ENCODE measurements around the gene WIPF3.

WIPF3 gene

GRCh38 chr7:29805886-29806207 is 461 bp upstream of the WIPF3 start:
- Mint-ChIP-seq H3K27ac (no peak overlapping the region), H3K27me3 (ENCODE audit: low read depth, poor library complexity) (peaks cover 80% of the 10 kb centered on the region), H3K4me1 (peaks cover 24% of the 10 kb centered on the region), H3K36me3 (ENCODE audit: low read depth) (no peaks in the 10 kb centered on the region), H3K4me3 (peak overlapping the region; percentile 78), H3K9me3 (no peaks in the 10 kb centered on the region)
- DNase-seq: no peak
- TF ChIP-seq, protein P1, sequence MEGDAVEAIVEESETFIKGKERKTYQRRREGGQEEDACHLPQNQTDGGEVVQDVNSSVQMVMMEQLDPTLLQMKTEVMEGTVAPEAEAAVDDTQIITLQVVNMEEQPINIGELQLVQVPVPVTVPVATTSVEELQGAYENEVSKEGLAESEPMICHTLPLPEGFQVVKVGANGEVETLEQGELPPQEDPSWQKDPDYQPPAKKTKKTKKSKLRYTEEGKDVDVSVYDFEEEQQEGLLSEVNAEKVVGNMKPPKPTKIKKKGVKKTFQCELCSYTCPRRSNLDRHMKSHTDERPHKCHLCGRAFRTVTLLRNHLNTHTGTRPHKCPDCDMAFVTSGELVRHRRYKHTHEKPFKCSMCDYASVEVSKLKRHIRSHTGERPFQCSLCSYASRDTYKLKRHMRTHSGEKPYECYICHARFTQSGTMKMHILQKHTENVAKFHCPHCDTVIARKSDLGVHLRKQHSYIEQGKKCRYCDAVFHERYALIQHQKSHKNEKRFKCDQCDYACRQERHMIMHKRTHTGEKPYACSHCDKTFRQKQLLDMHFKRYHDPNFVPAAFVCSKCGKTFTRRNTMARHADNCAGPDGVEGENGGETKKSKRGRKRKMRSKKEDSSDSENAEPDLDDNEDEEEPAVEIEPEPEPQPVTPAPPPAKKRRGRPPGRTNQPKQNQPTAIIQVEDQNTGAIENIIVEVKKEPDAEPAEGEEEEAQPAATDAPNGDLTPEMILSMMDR (IDR thresholded peaks at IDR 0.05): no peak

DNA sequence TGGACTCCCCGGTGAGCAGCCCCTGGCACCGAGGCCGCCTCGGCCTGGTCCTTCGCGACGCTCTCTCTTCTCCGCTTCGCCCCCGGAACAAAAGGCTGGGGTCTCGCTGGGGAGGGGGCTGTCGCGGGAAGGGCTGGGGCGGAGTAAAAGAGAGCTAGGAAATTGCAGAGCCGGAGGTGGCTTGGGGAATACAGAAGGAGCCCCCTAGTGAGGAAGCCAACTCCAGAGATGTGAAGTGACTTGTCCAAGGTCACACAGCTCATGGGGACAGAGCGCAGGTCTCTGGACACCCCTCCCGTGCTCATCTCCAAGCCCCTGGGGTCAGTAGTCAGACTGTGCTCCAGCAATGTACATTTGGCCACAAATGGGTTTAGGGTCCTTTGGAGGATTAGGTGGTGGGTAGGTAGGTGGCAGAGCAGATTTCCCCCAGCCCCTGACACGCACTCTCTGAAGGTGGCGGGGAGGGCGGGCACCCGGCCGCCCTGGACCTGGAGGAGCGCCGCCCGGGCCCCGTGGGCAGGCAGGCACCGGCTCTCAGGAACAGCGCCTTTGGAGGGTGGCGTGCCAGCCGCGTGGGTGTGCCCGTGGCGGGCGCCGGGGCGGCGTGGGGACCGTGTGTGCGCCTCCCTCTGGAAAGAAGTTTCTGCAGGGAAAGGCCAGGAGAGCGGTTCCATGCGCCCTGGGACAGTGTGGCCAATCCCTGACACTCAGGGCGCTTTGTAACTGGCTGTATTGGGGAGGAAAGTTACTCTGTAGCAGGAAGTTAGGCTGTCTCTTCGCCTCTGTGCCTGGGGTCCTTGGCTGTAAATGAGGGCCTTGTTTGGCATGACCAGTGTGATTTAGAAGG is 910 bp downstream of the WIPF3 start:
- peak; percentile 50 for DNase-seq
- Mint-ChIP-seq H3K4me3 (peak overlapping the region; percentile 80), H3K36me3 (ENCODE audit: low read depth) (no peaks in the 10 kb centered on the region), H3K27me3 (ENCODE audit: low read depth, poor library complexity) (peaks cover 76% of the 10 kb centered on the region), H3K27ac (no peak overlapping the region), H3K4me1 (peaks cover 28% of the 10 kb centered on the region), H3K9me3 (no peaks in the 10 kb centered on the region)
- TF ChIP-seq, protein P1 (IDR thresholded peaks at IDR 0.05): no peak

GRCh38 chr7:29808075-29808801 is 1.9 kb downstream of the WIPF3 start:
- no peaks in the 10 kb centered on the region for H3K36me3 Mint-ChIP-seq (ENCODE audit: low read depth)
- peaks cover 34% of the 10 kb centered on the region for H3K4me1 Mint-ChIP-seq
- TF ChIP-seq, protein P1 (IDR thresholded peaks at IDR 0.05): no peak
- DNase-seq: no peak
- H3K27ac Mint-ChIP-seq: no peak overlapping the region
- peak overlapping the region; percentile 77 for H3K4me3 Mint-ChIP-seq
- no peaks in the 10 kb centered on the region for H3K9me3 Mint-ChIP-seq
- peaks cover 70% of the 10 kb centered on the region for H3K27me3 Mint-ChIP-seq (ENCODE audit: low read depth, poor library complexity)

DNA sequence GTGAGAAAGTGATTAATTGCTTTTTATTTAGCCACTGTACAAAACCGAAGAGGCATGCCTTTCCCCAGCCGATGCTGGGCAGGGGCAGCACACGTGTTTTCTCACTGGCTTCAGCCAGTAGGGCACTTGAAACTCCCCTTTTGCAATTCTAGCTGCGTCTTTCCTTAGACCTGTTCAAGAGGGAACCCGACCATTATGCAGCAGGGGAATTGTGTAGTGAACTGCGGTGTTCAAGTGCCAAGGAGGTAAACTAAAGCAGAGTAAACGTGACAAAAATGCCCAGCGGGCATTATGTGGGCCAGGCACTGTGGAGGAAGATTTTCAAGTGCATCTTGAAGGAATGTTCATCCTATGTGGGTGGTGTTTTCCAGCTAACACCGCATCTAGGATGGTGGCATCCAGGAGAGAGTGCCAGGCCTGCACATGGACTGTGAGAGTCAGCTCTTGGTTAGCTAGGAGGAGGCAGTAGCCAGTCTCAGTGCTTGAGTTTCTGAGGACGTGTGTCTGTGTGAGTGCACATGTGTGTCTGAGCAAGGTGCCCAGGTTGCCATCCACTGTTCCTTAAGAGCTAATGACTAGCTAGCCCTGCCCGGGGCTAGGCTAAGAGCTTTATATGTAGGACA is 3.3 kb downstream of the WIPF3 start:
- TF ChIP-seq, protein P1 (IDR thresholded peaks at IDR 0.05): no peak
- H3K36me3 Mint-ChIP-seq (ENCODE audit: low read depth): no peaks in the 10 kb centered on the region
- H3K4me3 Mint-ChIP-seq: no peak overlapping the region
- no peaks in the 10 kb centered on the region for H3K9me3 Mint-ChIP-seq
- H3K27me3 Mint-ChIP-seq (ENCODE audit: low read depth, poor library complexity): peaks cover 67% of the 10 kb centered on the region
- DNase-seq: no peak
- peaks cover 35% of the 10 kb centered on the region for H3K4me1 Mint-ChIP-seq
- no peak overlapping the region for H3K27ac Mint-ChIP-seq

DNA sequence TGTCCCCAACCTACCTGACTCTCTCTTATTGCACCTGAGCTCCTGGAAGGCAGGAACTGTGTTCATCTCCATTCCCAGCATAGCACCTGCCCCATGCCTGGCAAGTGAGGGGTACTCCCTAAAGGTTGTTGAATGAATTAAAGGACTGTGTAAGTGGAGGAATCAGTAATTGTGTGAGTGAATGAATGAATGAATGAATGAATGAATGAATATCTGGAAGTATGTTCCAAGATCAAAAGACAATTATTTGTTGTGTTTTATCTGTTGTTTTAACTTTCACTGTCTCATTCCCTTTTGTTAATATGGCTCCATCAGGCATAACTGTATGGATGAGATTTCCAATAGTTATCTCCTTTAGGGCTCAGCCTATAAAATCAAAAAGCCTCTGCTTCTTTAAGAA is 4.0 kb downstream of the WIPF3 start:
- Mint-ChIP-seq H3K27me3 (ENCODE audit: low read depth, poor library complexity) (peaks cover 61% of the 10 kb centered on the region), H3K27ac (no peak overlapping the region), H3K4me3 (no peak overlapping the region), H3K9me3 (no peaks in the 10 kb centered on the region), H3K36me3 (ENCODE audit: low read depth) (no peaks in the 10 kb centered on the region), H3K4me1 (peaks cover 41% of the 10 kb centered on the region)
- TF ChIP-seq, protein P1 (IDR thresholded peaks at IDR 0.05): no peak
- DNase-seq: no peak
